DND-41 (cell line): ENCODE measurements around the gene C1QC.
"Not testable (repeated sequence)": the region's sequence is repeated elsewhere in the genome, so short reads cannot be mapped to it uniquely, and the experiment has no call there.

Experiments
- ATAC-seq: fragments of 200-7000 bp; cut with Tn5 transposase; 3 replicates; pipeline ENCODE4 v1.9.1; 2021; ENCODE audit warnings: low read depth; ENCODE audit not compliant: insufficient read depth
- DNase-seq: peaks from one replicate; pipeline ENCODE4 v3.0.0-alpha.2; 2020
- H2AFZ ChIP-seq: 2 replicates; pipeline ENCODE4 v1.6.0; 2012; ENCODE audit warnings: low read depth, low read length
- H3K27ac ChIP-seq: 2 replicates; pipeline ENCODE4 v1.5.1; 2012; ENCODE audit warnings: low read length, inconsistent platforms
- H3K27me3 ChIP-seq: fragments of 200-600 bp; sonication (generic); 2 replicates; pipeline ENCODE4 v1.6.0; 2012; ENCODE audit warnings: low read length, mild to moderate bottlenecking, inconsistent platforms; ENCODE audit not compliant: insufficient read depth, poor library complexity
- H3K36me3 ChIP-seq: 2 replicates; pipeline ENCODE4 v1.5.1; 2012; ENCODE audit warnings: low read length, inconsistent platforms; ENCODE audit not compliant: insufficient read depth
- H3K4me1 ChIP-seq: 2 replicates; pipeline ENCODE4 v1.5.1; 2012; ENCODE audit warnings: mild to moderate bottlenecking, low read length; ENCODE audit not compliant: insufficient read depth
- H3K4me2 ChIP-seq: 2 replicates; pipeline ENCODE4 v1.6.0; 2012; ENCODE audit warnings: mild to moderate bottlenecking, moderate library complexity, low read length, inconsistent platforms; ENCODE audit not compliant: insufficient read depth
- H3K4me3 ChIP-seq, 2 experiments: fragments of 200-600 bp in 1 of 2; shearing (Covaris generic) in 1 of 2; 2 replicates each; pipeline ENCODE4 v1.5.1; 2012 to 2016; ENCODE audit warnings: inconsistent platforms in 2 of 2, low read length in 2 of 2, mild to moderate bottlenecking in 2 of 2, low read depth in 1 of 2, moderate library complexity in 1 of 2
- H3K79me2 ChIP-seq: 2 replicates; pipeline ENCODE4 v1.6.0; 2012; ENCODE audit warnings: low read length, inconsistent platforms; ENCODE audit not compliant: insufficient read depth
- H3K9ac ChIP-seq: 2 replicates; pipeline ENCODE4 v1.6.0; 2012; ENCODE audit warnings: low read depth, mild to moderate bottlenecking, inconsistent platforms, low read length, moderate library complexity
- H3K9me3 ChIP-seq: 2 replicates; pipeline ENCODE4 v1.5.1; 2012; ENCODE audit warnings: low read length, moderate library complexity, mild to moderate bottlenecking, inconsistent platforms; ENCODE audit not compliant: insufficient read depth, severe bottlenecking
- H4K20me1 ChIP-seq: 2 replicates; pipeline ENCODE4 v1.6.0; 2012; ENCODE audit warnings: low read length; ENCODE audit not compliant: insufficient read depth
- CTCF ChIP-seq: IDR thresholded peaks from 2 replicates; pipeline ENCODE4 v1.5.1; 2012; ENCODE audit warnings: borderline replicate concordance, low read length, moderate library complexity, mild to moderate bottlenecking; ENCODE audit not compliant: poor library complexity, severe bottlenecking; ENCODE audit errors: extremely low read depth
- EZH2 ChIP-seq: IDR thresholded peaks from 3 replicates; pipeline ENCODE4 v1.6.1; 2012; ENCODE audit warnings: borderline replicate concordance, low read depth, mild to moderate bottlenecking, moderate library complexity, low read length, inconsistent platforms; ENCODE audit not compliant: severe bottlenecking

C1QC gene

GRCh38 chr1:22665752-22666151 is 22.3 kb downstream of the C1QC start:
- H3K9me3 ChIP-seq, result no peaks in the 10 kb centered on the region
- H4K20me1 ChIP-seq, result peaks cover 4% of the 10 kb centered on the region; the same call in 1 of the 2 replicates
- TF ChIP-seq EZH2, result no peak
- peak; percentile 44 for TF ChIP-seq CTCF
- no peak for DNase-seq
- no peak overlapping the region for H3K4me2 ChIP-seq
- no peak overlapping the region for H3K27ac ChIP-seq
- no peaks in the 10 kb centered on the region for H3K79me2 ChIP-seq
- H3K36me3 ChIP-seq, result no peaks in the 10 kb centered on the region
- no peak overlapping the region for H3K9ac ChIP-seq
- H3K4me3 ChIP-seq, result no peak overlapping the region
- no peak for ATAC-seq
- no peak overlapping the region for H2AFZ ChIP-seq
- H3K27me3 ChIP-seq, result peaks cover 3% of the 10 kb centered on the region
- H3K4me1 ChIP-seq, result no peaks in the 10 kb centered on the region

DNA sequence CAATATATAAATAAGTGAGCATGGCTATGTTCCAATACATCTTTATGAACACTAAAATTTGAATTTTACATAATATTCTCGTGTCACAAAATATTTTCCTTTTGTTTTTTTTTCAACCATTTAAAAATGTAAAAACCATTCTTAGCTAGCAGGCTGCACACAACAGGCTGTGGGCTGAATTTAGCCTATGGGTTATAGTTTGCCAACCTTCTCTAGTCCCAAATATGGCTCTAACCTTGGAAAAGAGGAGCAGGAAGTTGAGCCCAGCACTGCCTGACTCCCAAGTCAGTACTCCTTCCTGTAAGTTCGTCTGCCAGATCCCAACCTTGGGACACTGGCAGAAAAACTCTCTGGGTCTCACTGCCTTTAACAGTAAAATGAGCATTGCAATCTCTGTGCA is 23.0 kb downstream of the C1QC start:
- Histone ChIP-seq H3K9me3 (no peaks in the 10 kb centered on the region), H4K20me1 (peaks cover 4% of the 10 kb centered on the region; the same call in 1 of the 2 replicates), H3K27ac (no peak overlapping the region), H3K9ac (no peak overlapping the region), H3K4me1 (no peaks in the 10 kb centered on the region), H3K79me2 (no peaks in the 10 kb centered on the region), H3K4me2 (no peak overlapping the region), H3K4me3 (no peak overlapping the region), H3K36me3 (no peaks in the 10 kb centered on the region), H2AFZ (no peak overlapping the region), H3K27me3 (peaks cover 3% of the 10 kb centered on the region)
- no peak for ATAC-seq
- no peak for DNase-seq
- TF ChIP-seq CTCF, result no peak
- no peak for TF ChIP-seq EZH2

- H2AFZ ChIP-seq, H3K4me3 ChIP-seq, DNase-seq, H3K27me3 ChIP-seq, H3K9ac ChIP-seq, H3K79me2 ChIP-seq, H3K4me2 ChIP-seq, ATAC-seq, H3K36me3 ChIP-seq, H3K4me1 ChIP-seq, H3K9me3 ChIP-seq, H3K27ac ChIP-seq, H4K20me1 ChIP-seq: not testable (repeated sequence)
Measured at GRCh38 chr1:22668840-22669239, 25.4 kb downstream of the C1QC start.

DNA sequence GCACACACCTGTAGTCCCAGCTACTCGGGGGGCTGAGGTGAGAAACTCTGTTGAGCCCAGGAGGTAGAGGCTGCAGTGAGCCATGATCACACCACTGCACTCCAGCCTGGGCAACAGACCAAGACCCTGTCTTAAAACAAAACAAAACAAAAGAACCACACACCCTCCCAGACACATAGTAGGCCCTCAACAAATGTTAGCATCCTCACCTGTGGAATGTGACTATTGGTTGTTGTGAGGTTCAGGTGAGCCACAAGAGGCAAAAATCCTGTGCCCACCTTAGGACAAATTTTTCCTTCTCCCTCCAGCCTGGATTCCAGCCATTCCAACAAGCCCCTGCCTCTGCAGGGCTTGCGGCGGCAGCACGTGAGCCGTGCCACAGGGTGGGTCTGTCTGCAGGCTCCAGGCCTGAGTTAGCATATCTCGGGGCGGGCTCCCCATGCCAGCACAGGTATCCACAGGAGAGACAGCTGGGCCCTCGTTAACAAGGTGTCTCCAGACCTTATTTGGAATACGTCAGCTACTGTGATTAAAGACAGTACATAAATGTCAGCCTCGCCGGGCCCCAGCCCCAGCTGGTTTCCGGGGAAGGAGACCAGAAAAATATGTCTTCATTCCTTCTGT is 27.0 kb downstream of the C1QC start:
- H3K9me3 ChIP-seq, result no peaks in the 10 kb centered on the region
- no peaks in the 10 kb centered on the region for H3K79me2 ChIP-seq
- ATAC-seq (no peak), DNase-seq (no peak)
- H3K36me3 ChIP-seq, result no peaks in the 10 kb centered on the region
- H3K27ac ChIP-seq, result no peak overlapping the region
- H3K4me1 ChIP-seq, result no peaks in the 10 kb centered on the region
- no peak overlapping the region for H3K4me2 ChIP-seq
- H3K9ac ChIP-seq, result no peak overlapping the region
- H4K20me1 ChIP-seq, result peaks cover 4% of the 10 kb centered on the region; the same call in 1 of the 2 replicates
- no peak overlapping the region for H3K4me3 ChIP-seq
- H2AFZ ChIP-seq, result no peak overlapping the region
- peaks cover 16% of the 10 kb centered on the region for H3K27me3 ChIP-seq
- TF ChIP-seq CTCF (no peak), EZH2 (no peak)
